Measurements from ENCODE around the gene GGN. TPM values are rescaled to one million over a fixed set of nuclear protein-coding genes. Genes with fewer than 3 reads are reported as not detected.

GGN gene
- total RNA-seq, 1 experiment from 2014 or later, result 1.3 TPM

Other genes with a start within 250 kb of the GGN start
- 13.8 and 14.1 TPM in 2 replicates for gene DPF1, start 163.8 kb downstream of the GGN start, total RNA-seq (2014; rRNA removed)
- not detected in 2 replicates for gene PPP1R14A, start 131.7 kb downstream of the GGN start, total RNA-seq (2014; rRNA removed)
- 0.06 and 0.46 TPM in 2 replicates for gene SPINT2, start 123.5 kb downstream of the GGN start, total RNA-seq (2014; rRNA removed)
- 2.1 TPM in 1 of 2 replicates, not detected in the other for gene C19orf33, start 83.8 kb downstream of the GGN start, total RNA-seq (2014; rRNA removed)
- gene YIF1B, start 72.1 kb downstream of the GGN start, total RNA-seq (2014; rRNA removed), result 117 and 118 TPM in 2 replicates
- 3.2 and 4.4 TPM in 2 replicates for gene KCNK6, start 68.2 kb downstream of the GGN start, total RNA-seq (2014; rRNA removed)
- gene CATSPERG, start 52.2 kb downstream of the GGN start, total RNA-seq (2014; rRNA removed), result 0.11 and 0.71 TPM in 2 replicates
- gene PSMD8, start 13.5 kb downstream of the GGN start, total RNA-seq (2014; rRNA removed), result 399 and 568 TPM in 2 replicates
- gene SPRED3, start 663 bp upstream of the GGN start, total RNA-seq (2014; rRNA removed), result 5.6 and 6.9 TPM in 2 replicates
- gene FAM98C, start 15.1 kb upstream of the GGN start, total RNA-seq (2014; rRNA removed), result 21.2 TPM in 2 replicates
- gene RASGRP4, start 38.2 kb upstream of the GGN start, total RNA-seq (2014; rRNA removed), result not detected in 2 replicates
- 0.06 and 1.6 TPM in 2 replicates for gene RYR1, start 45.7 kb upstream of the GGN start, total RNA-seq (2014; rRNA removed)
- 0.19 and 2.0 TPM in 2 replicates for gene MAP4K1, start 229.9 kb upstream of the GGN start, total RNA-seq (2014; rRNA removed)
- 279 and 320 TPM in 2 replicates for gene EIF3K, start 231.2 kb upstream of the GGN start, total RNA-seq (2014; rRNA removed)

All from LHCN-M2 (cell line).